ENCODE data around the gene SLC14A1.

SLC14A1 gene

DNA sequence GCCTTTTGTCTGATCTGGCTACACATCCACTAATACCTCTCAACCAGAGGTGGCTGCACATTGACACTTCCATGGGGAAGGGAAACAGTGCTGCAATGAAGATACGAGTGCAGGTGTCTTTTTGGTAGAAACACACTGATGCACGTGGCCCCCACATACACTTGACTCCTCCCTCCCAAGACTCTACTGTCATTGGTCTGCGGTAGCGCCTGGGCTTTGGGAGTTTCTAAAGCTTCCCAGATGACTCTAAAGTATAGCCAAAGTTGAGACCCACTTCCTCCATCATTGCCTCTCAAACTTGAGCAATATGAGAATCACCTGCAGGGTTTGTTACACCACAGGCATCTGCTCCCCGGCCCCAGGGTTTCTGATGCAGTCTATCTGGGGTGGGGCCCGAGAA is 11.0 kb downstream of the SLC14A1 start:
- H3K4me3 ChIP-seq (ENCODE audit: low read depth, low read length), result no peak overlapping the region
- TF ChIP-seq, protein P1, sequence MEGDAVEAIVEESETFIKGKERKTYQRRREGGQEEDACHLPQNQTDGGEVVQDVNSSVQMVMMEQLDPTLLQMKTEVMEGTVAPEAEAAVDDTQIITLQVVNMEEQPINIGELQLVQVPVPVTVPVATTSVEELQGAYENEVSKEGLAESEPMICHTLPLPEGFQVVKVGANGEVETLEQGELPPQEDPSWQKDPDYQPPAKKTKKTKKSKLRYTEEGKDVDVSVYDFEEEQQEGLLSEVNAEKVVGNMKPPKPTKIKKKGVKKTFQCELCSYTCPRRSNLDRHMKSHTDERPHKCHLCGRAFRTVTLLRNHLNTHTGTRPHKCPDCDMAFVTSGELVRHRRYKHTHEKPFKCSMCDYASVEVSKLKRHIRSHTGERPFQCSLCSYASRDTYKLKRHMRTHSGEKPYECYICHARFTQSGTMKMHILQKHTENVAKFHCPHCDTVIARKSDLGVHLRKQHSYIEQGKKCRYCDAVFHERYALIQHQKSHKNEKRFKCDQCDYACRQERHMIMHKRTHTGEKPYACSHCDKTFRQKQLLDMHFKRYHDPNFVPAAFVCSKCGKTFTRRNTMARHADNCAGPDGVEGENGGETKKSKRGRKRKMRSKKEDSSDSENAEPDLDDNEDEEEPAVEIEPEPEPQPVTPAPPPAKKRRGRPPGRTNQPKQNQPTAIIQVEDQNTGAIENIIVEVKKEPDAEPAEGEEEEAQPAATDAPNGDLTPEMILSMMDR (IDR thresholded peaks at IDR 0.05; ENCODE audit: low read depth, low read length), result no peak
- TF ChIP-seq MYC (IDR thresholded peaks at IDR 0.05; ENCODE audit: low read depth, low read length) (no peak), POLR2A (IDR thresholded peaks at IDR 0.05; ENCODE audit: extremely low read depth, insufficient read length) (no peak)
- TF ChIP-seq, protein P2, sequence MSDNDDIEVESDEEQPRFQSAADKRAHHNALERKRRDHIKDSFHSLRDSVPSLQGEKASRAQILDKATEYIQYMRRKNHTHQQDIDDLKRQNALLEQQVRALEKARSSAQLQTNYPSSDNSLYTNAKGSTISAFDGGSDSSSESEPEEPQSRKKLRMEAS (IDR thresholded peaks at IDR 0.05; ENCODE audit: low read depth, low read length), result no peak
- DNase-seq (ENCODE audit: low read depth), result no peak

DNA sequence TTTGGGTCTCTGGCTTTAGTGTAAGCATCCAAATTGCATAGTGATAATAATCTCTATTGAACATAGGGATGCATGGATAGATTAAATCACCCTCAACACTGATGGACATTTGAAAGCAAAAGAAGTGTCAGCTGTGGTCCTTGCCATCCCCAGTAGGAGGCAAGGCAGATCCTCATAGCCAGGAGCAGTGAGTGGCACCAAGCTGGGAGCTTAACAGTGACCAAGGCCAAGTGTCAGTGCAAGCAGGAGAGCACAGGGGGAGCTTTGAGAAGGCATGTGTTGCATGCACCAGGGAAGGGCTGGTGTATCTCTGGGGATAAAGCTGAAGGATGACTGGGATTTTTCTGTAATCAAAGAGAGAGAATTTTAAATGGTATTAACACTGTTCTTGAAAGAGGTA is 14.7 kb downstream of the SLC14A1 start:
- no peak for TF ChIP-seq POLR2A (IDR thresholded peaks at IDR 0.05; ENCODE audit: extremely low read depth, insufficient read length)
- TF ChIP-seq MYC (IDR thresholded peaks at IDR 0.05; ENCODE audit: low read depth, low read length), result no peak
- TF ChIP-seq, protein P1 (IDR thresholded peaks at IDR 0.05; ENCODE audit: low read depth, low read length), result no peak
- TF ChIP-seq, protein P2 (IDR thresholded peaks at IDR 0.05; ENCODE audit: low read depth, low read length), result no peak
- DNase-seq (ENCODE audit: low read depth), result no peak
- H3K4me3 ChIP-seq (ENCODE audit: low read depth, low read length), result no peak overlapping the region

DNA sequence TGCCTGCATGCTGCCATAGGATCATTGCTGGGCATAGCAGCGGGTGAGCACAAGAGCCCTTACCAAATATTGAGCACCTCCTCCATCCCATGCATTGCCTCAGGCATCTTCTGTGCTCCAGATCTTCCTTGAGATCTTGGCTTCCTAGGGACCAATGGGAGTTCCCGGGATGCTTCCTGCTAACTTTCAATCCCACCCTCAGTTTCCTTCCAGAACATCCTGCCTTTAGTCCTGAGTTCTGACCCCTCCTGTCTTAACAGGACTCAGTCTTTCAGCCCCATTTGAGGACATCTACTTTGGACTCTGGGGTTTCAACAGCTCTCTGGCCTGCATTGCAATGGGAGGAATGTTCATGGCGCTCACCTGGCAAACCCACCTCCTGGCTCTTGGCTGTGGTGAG is 15.3 kb downstream of the SLC14A1 start:
- no peak for DNase-seq (ENCODE audit: low read depth)
- H3K4me3 ChIP-seq (ENCODE audit: low read depth, low read length), result no peak overlapping the region
- TF ChIP-seq POLR2A (IDR thresholded peaks at IDR 0.05; ENCODE audit: extremely low read depth, insufficient read length), result no peak
- TF ChIP-seq, protein P2 (IDR thresholded peaks at IDR 0.05; ENCODE audit: low read depth, low read length), result no peak
- TF ChIP-seq, protein P1 (IDR thresholded peaks at IDR 0.05; ENCODE audit: low read depth, low read length), result no peak
- no peak for TF ChIP-seq MYC (IDR thresholded peaks at IDR 0.05; ENCODE audit: low read depth, low read length)

DNA sequence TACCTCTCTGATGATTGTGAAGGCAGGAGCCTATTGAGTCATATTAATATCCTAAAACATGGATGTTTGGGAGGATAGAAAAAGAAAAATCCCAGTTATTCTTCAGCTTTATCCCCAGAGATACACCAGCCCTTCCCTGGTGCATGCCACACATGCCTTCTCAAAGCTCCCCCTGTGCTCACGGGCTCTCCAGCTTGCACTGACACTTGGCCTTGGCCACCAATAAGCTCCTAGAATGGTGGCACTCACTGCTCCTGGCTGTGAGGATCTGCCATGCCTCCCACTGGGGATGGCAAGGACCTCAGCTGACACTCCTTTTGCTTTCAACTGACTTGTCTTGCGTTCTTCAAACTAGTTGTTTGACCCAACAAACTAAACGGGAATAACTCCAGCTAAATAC is 15.9 kb downstream of the SLC14A1 start:
- TF ChIP-seq POLR2A (IDR thresholded peaks at IDR 0.05; ENCODE audit: extremely low read depth, insufficient read length) (no peak), MYC (IDR thresholded peaks at IDR 0.05; ENCODE audit: low read depth, low read length) (no peak)
- TF ChIP-seq, protein P1 (IDR thresholded peaks at IDR 0.05; ENCODE audit: low read depth, low read length), result no peak
- TF ChIP-seq, protein P2 (IDR thresholded peaks at IDR 0.05; ENCODE audit: low read depth, low read length), result no peak
- no peak overlapping the region for H3K4me3 ChIP-seq (ENCODE audit: low read depth, low read length)

DNA sequence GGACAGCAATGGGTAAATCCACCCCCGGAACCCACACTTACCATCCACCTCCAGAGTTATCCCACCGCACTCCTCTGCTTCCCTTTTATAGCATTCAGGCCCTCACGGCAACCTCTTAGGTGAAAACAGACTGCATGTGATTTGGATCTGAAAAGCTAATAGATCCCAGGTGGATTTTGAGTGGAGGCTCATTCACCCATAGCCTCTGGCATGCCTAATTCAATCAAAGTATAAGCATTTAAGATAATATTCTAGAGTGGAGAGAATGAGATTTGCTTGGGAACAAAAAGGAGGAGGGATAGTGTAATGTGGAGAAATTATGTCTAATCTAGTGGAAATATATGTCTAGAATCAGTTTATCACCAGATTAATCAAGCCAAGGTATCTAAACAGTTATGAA is 17.1 kb downstream of the SLC14A1 start:
- TF ChIP-seq, protein P1 (IDR thresholded peaks at IDR 0.05; ENCODE audit: low read depth, low read length), result no peak
- TF ChIP-seq, protein P2 (IDR thresholded peaks at IDR 0.05; ENCODE audit: low read depth, low read length), result no peak
- no peak for TF ChIP-seq MYC (IDR thresholded peaks at IDR 0.05; ENCODE audit: low read depth, low read length)
- TF ChIP-seq POLR2A (IDR thresholded peaks at IDR 0.05; ENCODE audit: extremely low read depth, insufficient read length), result no peak
- no peak overlapping the region for H3K4me3 ChIP-seq (ENCODE audit: low read depth, low read length)
- DNase-seq (ENCODE audit: low read depth), result no peak

More for the DNA sequence above, 15.9 kb downstream of the SLC14A1 start:
- DNase-seq (ENCODE audit: low read depth), result no peak
